Gastrocnemius medialis (tissue), 4 donors: ENCODE measurements around the gene EHMT2.
"Not testable (repeated sequence)": the region's sequence is repeated elsewhere in the genome, so short reads cannot be mapped to it uniquely, and the experiment has no call there.

Source experiments
- POLR2A ChIP-seq, 2 donors: fragments of 450-650 bp; IDR thresholded peaks; one replicate each; pipeline ENCODE4 v1.6.1; 2017; ENCODE audit warnings: antibody characterized with exemption in 2 of 2, mild to moderate bottlenecking in 2 of 2, moderate library complexity in 2 of 2
- TF ChIP-seq, protein P1 (sequence below), 5 experiments: fragments of 450-650 bp in 3 of 5; fragments of 200-600 bp in 2 of 5; sonication (generic) in 2 of 5; IDR thresholded peaks in 4 of 5; conservative IDR thresholded peaks in 1 of 5; 1 replicate in 4 of 5; 2 replicates in 1 of 5; pipeline ENCODE4 v1.5.1; 2016 to 2019; ENCODE audit warnings: antibody characterized with exemption in 5 of 5, mild to moderate bottlenecking in 3 of 5, moderate library complexity in 3 of 5

DNA sequence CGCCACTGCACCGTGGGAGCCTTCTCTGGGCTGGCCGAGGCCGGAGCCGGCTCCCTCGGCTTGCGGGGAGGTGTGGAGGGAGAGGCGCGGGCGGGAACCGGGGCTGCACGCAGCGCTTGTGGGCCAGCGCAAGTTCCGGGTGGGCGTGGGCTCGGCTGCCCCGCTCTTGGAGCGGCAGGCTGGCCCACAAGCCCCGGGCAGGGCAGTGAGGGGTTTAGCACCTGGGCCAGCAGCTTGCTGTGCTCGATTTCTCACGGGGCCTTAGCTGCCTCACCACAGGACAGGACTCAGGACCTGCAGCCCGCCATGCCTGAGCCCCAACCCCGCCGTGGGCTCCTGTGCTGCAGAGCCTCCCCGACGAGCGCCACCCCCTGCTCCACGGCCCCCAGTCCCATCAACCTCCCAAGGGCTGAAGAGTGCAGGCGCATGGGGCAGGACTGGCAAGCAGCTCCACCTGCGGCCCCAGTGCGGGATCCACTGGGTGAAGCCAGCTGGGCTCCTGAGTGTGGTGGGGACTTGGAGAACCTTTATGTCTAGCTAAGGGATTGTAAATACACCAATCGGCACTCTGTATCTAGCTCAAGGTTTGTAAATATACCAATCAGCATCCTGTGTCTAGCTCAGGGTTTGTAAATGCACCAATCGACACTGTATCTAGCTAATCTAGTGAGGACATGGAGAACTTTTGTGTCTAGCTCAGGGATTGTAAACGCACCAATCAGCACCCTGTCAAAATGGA, 45.3 kb downstream of the EHMT2 start:
- TF ChIP-seq POLR2A (IDR thresholded peaks at IDR 0.05) = not testable (repeated sequence)
- TF ChIP-seq, protein P1, sequence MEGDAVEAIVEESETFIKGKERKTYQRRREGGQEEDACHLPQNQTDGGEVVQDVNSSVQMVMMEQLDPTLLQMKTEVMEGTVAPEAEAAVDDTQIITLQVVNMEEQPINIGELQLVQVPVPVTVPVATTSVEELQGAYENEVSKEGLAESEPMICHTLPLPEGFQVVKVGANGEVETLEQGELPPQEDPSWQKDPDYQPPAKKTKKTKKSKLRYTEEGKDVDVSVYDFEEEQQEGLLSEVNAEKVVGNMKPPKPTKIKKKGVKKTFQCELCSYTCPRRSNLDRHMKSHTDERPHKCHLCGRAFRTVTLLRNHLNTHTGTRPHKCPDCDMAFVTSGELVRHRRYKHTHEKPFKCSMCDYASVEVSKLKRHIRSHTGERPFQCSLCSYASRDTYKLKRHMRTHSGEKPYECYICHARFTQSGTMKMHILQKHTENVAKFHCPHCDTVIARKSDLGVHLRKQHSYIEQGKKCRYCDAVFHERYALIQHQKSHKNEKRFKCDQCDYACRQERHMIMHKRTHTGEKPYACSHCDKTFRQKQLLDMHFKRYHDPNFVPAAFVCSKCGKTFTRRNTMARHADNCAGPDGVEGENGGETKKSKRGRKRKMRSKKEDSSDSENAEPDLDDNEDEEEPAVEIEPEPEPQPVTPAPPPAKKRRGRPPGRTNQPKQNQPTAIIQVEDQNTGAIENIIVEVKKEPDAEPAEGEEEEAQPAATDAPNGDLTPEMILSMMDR (IDR thresholded peaks at IDR 0.05 in 4 of 5, conservative IDR thresholded peaks at IDR 0.05 in 1 of 5) = not testable (repeated sequence)
